ENCODE data around the gene PIMREG. TPM values are rescaled to one million over a fixed set of nuclear protein-coding genes. Genes with fewer than 3 reads are reported as not detected.

The PIMREG gene
- total and polyA plus RNA-seq, 7 experiments from 2014 or later: 0.12 to 18.6 (median 0.48) TPM; not detected in 3

DNA sequence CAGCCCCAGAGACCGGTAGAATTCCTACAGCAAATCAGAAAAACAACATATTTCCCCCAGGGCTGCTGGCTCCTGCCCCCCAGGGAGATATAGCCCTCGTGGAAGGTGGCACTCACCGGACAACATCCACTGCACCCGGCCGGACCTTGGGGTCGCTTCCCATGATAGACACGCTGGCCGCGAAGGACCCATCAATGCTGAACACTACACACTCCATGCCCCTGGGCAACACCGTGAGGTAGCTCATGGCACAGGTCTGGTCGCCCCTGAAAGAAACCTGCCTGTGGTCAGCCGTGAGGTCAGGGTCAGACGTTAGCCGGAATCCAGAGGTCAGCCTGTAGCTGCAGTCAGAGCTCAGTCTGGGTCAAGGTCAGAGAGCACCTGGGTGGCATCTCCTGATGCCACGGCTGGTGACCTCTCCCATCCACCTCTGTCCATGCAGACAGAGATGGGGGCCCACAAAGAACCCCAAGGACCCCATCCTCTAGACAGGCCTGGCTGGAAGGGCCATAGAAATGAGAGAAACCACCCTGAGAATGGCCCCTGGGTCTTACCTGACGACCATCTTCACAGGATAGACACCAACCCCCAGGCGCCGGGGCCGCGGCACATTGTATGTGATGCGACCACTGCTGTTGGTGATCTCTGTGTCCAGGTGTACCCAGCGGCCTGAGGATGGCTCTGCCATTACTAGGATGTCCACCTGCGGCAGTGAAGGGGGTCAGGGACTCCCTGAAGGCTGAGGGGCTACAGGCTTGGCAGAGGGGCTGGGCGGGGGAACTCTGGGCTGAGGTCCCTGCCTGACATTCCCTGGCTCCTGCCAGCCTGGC, 19.6 kb downstream of the PIMREG start:
- Histone ChIP-seq H3K27me3 (ENCODE audit: control insufficient read depth in 2 of 2, insufficient read depth in 2 of 2, low read length in 2 of 2) (no peaks in the 10 kb centered on the region), H3K4me1 (ENCODE audit: control insufficient read depth in 2 of 2, insufficient read depth in 2 of 2, low read length in 2 of 2) (no peaks in the 10 kb centered on the region), H3K36me3 (ENCODE audit: control insufficient read depth in 2 of 3, insufficient read depth in 3 of 3, low read length in 3 of 3) (no peaks in the 10 kb centered on the region), H3K4me3 (ENCODE audit: low read length) (no peak overlapping the region), H3K27ac (ENCODE audit: low read depth, low read length) (no peak overlapping the region), H3K9me3 (ENCODE audit: control insufficient read depth in 2 of 3, low read length in 3 of 3) (no peaks in the 10 kb centered on the region)
- Mint-ChIP-seq H3K36me3 (no peaks in the 10 kb centered on the region), H3K4me3 (no peak overlapping the region), H3K9me3 (peaks cover 0 to 3% (median 0%) of the 10 kb centered on the region in 11 donors), H3K4me1 (peaks cover 0 to 13% (median 0%) of the 10 kb centered on the region in 7 donors), H3K27me3 (peaks cover 0 to 4% (median 0%) of the 10 kb centered on the region in 5 donors), H3K27ac (no peak overlapping the region)
- ATAC-seq (no peak), DNase-seq (no peak)
- POLR2A ChIA-PET: no interaction called here
- intact Hi-C loops (cut with micrococcal nuclease): no loop called here
- CTCF ChIA-PET: no interaction called here

DNA sequence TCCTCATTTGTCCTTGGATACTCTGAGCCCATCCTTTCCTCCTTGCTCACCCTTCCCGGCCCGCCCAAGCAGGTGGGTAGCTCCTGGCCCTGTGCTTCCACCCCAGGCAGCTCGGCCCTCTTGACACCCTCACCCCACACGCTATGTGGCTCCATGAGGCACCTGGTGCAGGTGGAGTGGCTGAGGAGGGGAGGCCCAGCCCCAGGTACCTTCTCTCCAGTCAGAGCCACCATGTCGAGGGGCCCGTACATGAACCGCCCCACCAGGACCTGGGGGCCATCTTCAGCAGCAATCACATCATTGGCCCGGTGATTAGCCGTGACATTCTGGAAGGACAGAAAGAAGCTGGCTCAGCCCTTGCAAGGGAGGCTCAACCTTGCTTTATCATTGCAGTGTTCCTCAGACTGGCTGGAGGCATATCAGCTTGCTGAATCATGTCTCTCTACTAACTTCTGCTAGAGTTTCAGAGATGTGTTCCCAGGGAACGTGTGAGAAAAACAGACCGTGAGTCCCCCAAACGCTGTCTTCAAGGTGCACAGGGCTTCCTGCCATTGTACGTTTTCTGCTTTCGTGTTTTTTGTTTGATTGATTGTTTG, 20.3 kb downstream of the PIMREG start:
- Histone ChIP-seq H3K36me3 (ENCODE audit: control insufficient read depth in 2 of 3, insufficient read depth in 3 of 3, low read length in 3 of 3) (no peaks in the 10 kb centered on the region), H3K9me3 (ENCODE audit: control insufficient read depth in 2 of 3, low read length in 3 of 3) (no peaks in the 10 kb centered on the region), H3K4me1 (ENCODE audit: control insufficient read depth in 2 of 2, insufficient read depth in 2 of 2, low read length in 2 of 2) (no peaks in the 10 kb centered on the region), H3K27ac (ENCODE audit: low read depth, low read length) (no peak overlapping the region), H3K4me3 (ENCODE audit: low read length) (no peak overlapping the region), H3K27me3 (ENCODE audit: control insufficient read depth in 2 of 2, insufficient read depth in 2 of 2, low read length in 2 of 2) (no peaks in the 10 kb centered on the region)
- H3K4me1 Mint-ChIP-seq: peaks cover 0 to 13% (median 4%) of the 10 kb centered on the region in 7 donors
- H3K4me3 Mint-ChIP-seq: no peak overlapping the region
- H3K27me3 Mint-ChIP-seq: peaks cover 0 to 5% (median 3%) of the 10 kb centered on the region in 5 donors
- POLR2A ChIA-PET: no interaction called here
- H3K27ac Mint-ChIP-seq: peak overlapping the region in 1 of 9 donors; percentile 4
- ATAC-seq (no peak), DNase-seq (no peak)
- H3K9me3 Mint-ChIP-seq: peaks cover 0 to 3% (median 0%) of the 10 kb centered on the region in 11 donors
- CTCF ChIA-PET: no interaction called here
- no peaks in the 10 kb centered on the region for H3K36me3 Mint-ChIP-seq
- intact Hi-C loops (cut with micrococcal nuclease): no loop called here

DNA sequence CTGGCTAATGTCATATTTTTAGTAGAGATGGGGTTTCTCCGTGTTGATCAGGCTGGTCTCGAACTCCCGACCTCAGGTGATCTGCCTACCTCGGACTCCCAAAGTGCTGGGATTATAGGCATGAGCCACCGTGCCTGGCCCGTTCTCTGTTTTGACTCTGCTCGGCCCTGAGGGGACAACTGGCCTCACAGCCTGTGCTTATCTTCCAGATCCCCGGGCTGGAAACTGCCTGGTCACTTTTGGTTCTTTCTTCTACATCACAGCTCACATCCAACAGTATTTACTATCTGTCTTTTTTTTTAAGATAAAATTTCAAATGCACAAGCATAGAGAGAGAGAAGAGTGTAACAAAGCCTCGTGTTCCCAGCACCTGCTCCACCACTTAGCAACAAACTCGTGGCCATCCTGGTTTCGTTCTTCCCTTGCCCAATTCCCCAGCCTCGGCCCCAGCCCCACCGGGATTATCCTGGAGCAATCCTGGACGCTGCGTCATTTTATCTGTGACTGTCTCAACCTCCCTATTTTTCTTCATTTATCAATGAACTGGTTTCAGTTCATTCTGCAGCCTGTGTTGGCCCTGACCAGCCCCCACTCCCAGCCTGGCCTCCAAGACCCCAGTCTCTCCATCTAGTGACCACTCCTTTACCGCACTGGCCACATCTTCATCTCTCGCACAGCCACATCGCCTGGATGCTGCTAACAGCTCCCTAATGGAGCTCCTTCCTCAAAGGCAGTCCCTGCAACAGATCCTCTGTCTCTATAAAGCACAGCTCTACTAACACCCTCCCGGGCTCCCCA, 21.1 kb downstream of the PIMREG start:
- POLR2A ChIA-PET: no interaction called here
- H3K4me3 ChIP-seq (ENCODE audit: low read length): no peak overlapping the region
- no peaks in the 10 kb centered on the region for H3K36me3 Mint-ChIP-seq

DNA sequence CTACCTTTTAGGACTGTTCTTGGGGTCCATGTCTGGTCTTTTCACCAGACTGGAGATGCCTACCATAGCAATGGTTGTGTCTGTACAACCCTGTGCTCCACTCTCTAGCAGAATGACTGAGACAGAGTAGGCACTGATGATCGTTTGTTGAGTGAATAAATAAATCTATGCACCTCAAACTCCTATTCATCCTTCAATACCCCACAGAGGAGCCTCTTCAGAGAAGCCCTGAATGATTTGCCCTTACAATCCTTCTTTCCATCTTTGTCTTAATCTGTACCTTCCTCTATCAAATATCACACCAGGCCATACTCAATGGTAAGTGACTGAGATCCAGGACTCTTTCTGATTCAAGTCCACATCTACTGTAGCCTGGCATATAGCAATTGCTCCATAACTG, 23.3 kb downstream of the PIMREG start:
- intact Hi-C loops (cut with micrococcal nuclease): no loop called here
- no peak for ATAC-seq
- Mint-ChIP-seq H3K9me3 (peaks cover 0 to 3% (median 0%) of the 10 kb centered on the region in 11 donors), H3K27me3 (peaks cover 0 to 6% (median 3%) of the 10 kb centered on the region in 5 donors), H3K4me3 (no peak overlapping the region), H3K27ac (no peak overlapping the region), H3K36me3 (no peaks in the 10 kb centered on the region), H3K4me1 (peaks cover 0 to 6% (median 0%) of the 10 kb centered on the region in 7 donors)
- H3K4me3 ChIP-seq (ENCODE audit: low read length): no peak overlapping the region
- H3K36me3 ChIP-seq (ENCODE audit: control insufficient read depth in 2 of 3, insufficient read depth in 3 of 3, low read length in 3 of 3): no peaks in the 10 kb centered on the region
- no peaks in the 10 kb centered on the region for H3K27me3 ChIP-seq (ENCODE audit: control insufficient read depth in 2 of 2, insufficient read depth in 2 of 2, low read length in 2 of 2)
- no peak overlapping the region for H3K27ac ChIP-seq (ENCODE audit: low read depth, low read length)
- no peak for DNase-seq
- no peaks in the 10 kb centered on the region for H3K4me1 ChIP-seq (ENCODE audit: control insufficient read depth in 2 of 2, insufficient read depth in 2 of 2, low read length in 2 of 2)
- H3K9me3 ChIP-seq (ENCODE audit: control insufficient read depth in 2 of 3, low read length in 3 of 3): no peaks in the 10 kb centered on the region
- CTCF ChIA-PET: no interaction called here
- POLR2A ChIA-PET: no interaction called here

More for the DNA sequence above, 21.1 kb downstream of the PIMREG start:
- no peaks in the 10 kb centered on the region for H3K36me3 ChIP-seq (ENCODE audit: control insufficient read depth in 2 of 3, insufficient read depth in 3 of 3, low read length in 3 of 3)
- intact Hi-C loops (cut with micrococcal nuclease): no loop called here
- Mint-ChIP-seq H3K4me1 (peaks cover 0 to 13% (median 3%) of the 10 kb centered on the region in 7 donors), H3K27me3 (peaks cover 0 to 6% (median 3%) of the 10 kb centered on the region in 5 donors), H3K4me3 (no peak overlapping the region), H3K9me3 (peaks cover 0 to 3% (median 0%) of the 10 kb centered on the region in 11 donors), H3K27ac (peak overlapping the region in 1 of 9 donors; percentile 4)
- CTCF ChIA-PET: no interaction called here
- no peaks in the 10 kb centered on the region for H3K9me3 ChIP-seq (ENCODE audit: control insufficient read depth in 2 of 3, low read length in 3 of 3)
- H3K4me1 ChIP-seq (ENCODE audit: control insufficient read depth in 2 of 2, insufficient read depth in 2 of 2, low read length in 2 of 2): no peaks in the 10 kb centered on the region
- ATAC-seq (no peak), DNase-seq (no peak)
- no peak overlapping the region for H3K27ac ChIP-seq (ENCODE audit: low read depth, low read length)
- H3K27me3 ChIP-seq (ENCODE audit: control insufficient read depth in 2 of 2, insufficient read depth in 2 of 2, low read length in 2 of 2): no peaks in the 10 kb centered on the region

DNA sequence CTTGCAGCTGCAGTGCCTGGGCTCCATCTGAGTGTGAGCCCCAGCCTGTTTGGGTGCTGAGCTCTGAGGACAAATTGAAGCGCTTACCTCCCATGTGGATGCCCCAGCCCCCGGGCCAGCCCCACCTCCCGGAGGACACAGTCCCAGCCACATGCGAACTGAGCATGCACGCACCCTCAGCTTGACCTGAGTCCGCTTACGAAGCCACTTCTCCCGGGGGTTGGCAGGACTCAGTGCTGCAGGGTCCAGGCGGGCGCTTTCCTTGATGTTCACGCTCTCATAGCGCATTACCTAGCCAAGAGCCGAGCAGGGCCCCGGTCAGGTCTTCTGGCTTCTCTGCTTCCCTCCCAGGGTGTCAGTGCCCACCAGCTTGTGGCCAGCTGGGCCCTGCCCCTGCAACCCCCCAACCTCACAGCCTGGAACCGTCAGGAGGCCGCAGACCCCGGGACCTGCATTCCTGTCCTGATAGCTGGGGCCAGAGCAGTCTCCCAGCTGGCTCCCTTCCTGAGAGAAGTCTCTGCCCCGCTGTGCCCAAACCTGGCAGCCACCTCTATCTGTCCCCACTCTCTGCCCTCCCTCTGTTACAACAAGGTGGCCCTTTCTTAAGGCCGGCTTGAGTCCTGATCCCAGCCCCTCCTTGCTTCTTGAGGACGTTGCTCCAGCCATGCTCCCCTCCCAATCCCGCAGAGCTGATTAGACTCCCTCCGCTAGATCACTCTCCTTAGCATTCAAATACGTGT, 24.0 kb downstream of the PIMREG start:
- H3K9me3 ChIP-seq (ENCODE audit: control insufficient read depth in 2 of 3, low read length in 3 of 3): no peaks in the 10 kb centered on the region
- ATAC-seq: no peak
- intact Hi-C loops (cut with micrococcal nuclease): no loop called here
- H3K27me3 ChIP-seq (ENCODE audit: control insufficient read depth in 2 of 2, insufficient read depth in 2 of 2, low read length in 2 of 2): no peaks in the 10 kb centered on the region
- no peaks in the 10 kb centered on the region for H3K36me3 Mint-ChIP-seq
- no peaks in the 10 kb centered on the region for H3K4me1 ChIP-seq (ENCODE audit: control insufficient read depth in 2 of 2, insufficient read depth in 2 of 2, low read length in 2 of 2)
- H3K36me3 ChIP-seq (ENCODE audit: control insufficient read depth in 2 of 3, insufficient read depth in 3 of 3, low read length in 3 of 3): no peaks in the 10 kb centered on the region
- no peak for DNase-seq
- ChIA-PET CTCF (no interaction called here), POLR2A (no interaction called here)
- H3K27ac ChIP-seq (ENCODE audit: low read depth, low read length): no peak overlapping the region
- H3K27ac Mint-ChIP-seq: peak overlapping the region in 2 of 9 donors; percentile 31 to 59
- H3K27me3 Mint-ChIP-seq: peaks cover 0 to 6% (median 3%) of the 10 kb centered on the region in 5 donors
- H3K9me3 Mint-ChIP-seq: peaks cover 0 to 3% (median 0%) of the 10 kb centered on the region in 11 donors
- H3K4me3 Mint-ChIP-seq: no peak overlapping the region
- peaks cover 1 to 6% (median 3%) of the 10 kb centered on the region in 7 donors for H3K4me1 Mint-ChIP-seq
- H3K4me3 ChIP-seq (ENCODE audit: low read length): no peak overlapping the region

DNA sequence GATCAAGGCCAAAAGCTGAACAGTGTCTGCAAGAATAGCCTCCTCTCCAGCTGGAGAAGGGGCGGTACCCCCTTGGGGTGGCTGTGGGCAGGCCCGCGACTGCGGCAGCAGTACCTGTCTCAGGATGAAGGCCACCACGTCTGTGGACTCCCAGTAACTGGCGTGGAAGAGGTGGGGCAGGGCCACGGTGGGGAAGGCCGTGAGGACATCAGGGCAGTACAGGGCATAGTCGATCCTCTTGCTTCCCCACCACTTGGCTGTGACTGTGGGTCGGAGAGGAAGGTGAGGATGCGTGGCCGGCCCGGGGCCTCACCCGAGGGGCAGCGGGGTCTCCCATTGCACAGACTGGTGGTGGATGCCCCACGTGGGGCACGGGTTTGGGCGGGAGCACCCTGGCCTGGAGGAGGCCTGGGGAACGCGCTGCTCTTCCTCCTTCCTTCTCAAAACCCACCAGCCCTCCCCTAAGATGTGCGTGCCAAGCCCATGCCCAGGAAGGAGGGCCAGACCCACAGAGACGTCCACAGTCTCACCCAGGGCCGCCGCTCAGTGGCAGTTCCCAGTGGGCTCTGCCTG, 26.0 kb downstream of the PIMREG start:
- Mint-ChIP-seq H3K9me3 (peaks cover 0 to 3% (median 0%) of the 10 kb centered on the region in 11 donors), H3K4me3 (no peak overlapping the region), H3K27ac (no peak overlapping the region), H3K27me3 (peaks cover 0 to 6% (median 3%) of the 10 kb centered on the region in 5 donors), H3K4me1 (peaks cover 1 to 6% (median 4%) of the 10 kb centered on the region in 7 donors), H3K36me3 (no peaks in the 10 kb centered on the region)
- no peak overlapping the region for H3K27ac ChIP-seq (ENCODE audit: low read depth, low read length)
- no peaks in the 10 kb centered on the region for H3K4me1 ChIP-seq (ENCODE audit: control insufficient read depth in 2 of 2, insufficient read depth in 2 of 2, low read length in 2 of 2)
- ChIA-PET CTCF (no interaction called here), POLR2A (no interaction called here)
- no peak for ATAC-seq
- intact Hi-C loops (cut with micrococcal nuclease): no loop called here
- H3K27me3 ChIP-seq (ENCODE audit: control insufficient read depth in 2 of 2, insufficient read depth in 2 of 2, low read length in 2 of 2): no peaks in the 10 kb centered on the region
- H3K9me3 ChIP-seq (ENCODE audit: control insufficient read depth in 2 of 3, low read length in 3 of 3): no peaks in the 10 kb centered on the region
- H3K36me3 ChIP-seq (ENCODE audit: control insufficient read depth in 2 of 3, insufficient read depth in 3 of 3, low read length in 3 of 3): no peaks in the 10 kb centered on the region
- H3K4me3 ChIP-seq (ENCODE audit: low read length): no peak overlapping the region
- DNase-seq: no peak
